Transverse colon (tissue), 4 donors: ENCODE measurements around the gene AGRN.

Experiments
- POLR2A ChIP-seq: fragments of 450-650 bp; IDR thresholded peaks from one replicate; pipeline ENCODE4 v1.6.1; 2016; ENCODE audit warnings: antibody characterized with exemption, mild to moderate bottlenecking, moderate library complexity
- POLR2AphosphoS5 ChIP-seq, 3 donors: sonication (generic); formaldehyde crosslinking; IDR thresholded peaks; one replicate each; pipeline ENCODE4 v1.6.1; 2016; ENCODE audit warnings: antibody characterized with exemption in 3 of 3
- TF ChIP-seq, protein P1 (sequence below), 5 experiments: fragments of 200-600 bp in 3 of 5; fragments of 450-650 bp in 2 of 5; sonication (generic) in 3 of 5; IDR thresholded peaks; 1 replicate in 2 of 5; 2 replicates in 3 of 5; pipeline ENCODE4 v1.5.1; 2016 to 2017; ENCODE audit warnings: antibody characterized with exemption in 5 of 5, inconsistent platforms in 3 of 5, mild to moderate bottlenecking in 2 of 5, moderate library complexity in 1 of 5

DNA sequence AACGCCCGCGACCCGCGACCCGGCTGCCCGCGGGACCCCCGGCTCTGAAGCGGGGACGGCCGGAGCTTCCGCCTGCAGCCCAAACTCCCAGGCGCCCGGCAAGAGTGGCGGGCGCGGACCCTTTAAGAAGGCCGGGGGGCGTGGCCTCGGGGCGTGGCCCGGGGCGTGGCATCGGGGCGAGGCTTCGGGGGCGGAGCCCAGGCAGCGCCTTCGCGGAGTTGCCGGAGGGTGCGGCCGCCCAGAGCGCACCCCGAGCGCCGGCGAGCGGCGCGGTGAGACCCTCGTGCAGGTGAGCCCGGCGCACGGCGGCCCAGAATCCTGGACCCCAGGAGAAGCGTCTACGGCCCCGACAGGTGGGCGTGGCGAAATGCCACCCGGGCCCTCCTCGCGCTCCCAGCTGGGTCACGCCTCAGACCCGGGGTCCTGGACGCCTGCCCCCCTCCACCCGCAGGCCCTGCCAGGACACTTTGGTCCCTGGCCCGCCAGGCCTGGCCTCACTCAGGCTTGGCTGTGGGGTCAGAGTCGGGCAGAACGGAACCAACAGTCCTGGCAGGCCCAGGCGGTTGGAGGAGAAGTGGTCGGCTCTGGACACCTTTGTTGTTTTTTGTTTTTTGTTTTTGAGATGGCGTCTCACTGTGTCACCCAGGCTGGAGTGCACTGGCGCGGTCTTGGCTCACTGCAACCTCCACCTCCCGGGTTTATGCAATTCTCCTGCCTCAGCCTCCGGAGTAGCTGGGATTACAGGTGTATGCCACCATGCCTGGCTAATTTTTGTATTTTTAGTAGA lies 39.8 kb downstream of the AGRN start:
- TF ChIP-seq, protein P1, sequence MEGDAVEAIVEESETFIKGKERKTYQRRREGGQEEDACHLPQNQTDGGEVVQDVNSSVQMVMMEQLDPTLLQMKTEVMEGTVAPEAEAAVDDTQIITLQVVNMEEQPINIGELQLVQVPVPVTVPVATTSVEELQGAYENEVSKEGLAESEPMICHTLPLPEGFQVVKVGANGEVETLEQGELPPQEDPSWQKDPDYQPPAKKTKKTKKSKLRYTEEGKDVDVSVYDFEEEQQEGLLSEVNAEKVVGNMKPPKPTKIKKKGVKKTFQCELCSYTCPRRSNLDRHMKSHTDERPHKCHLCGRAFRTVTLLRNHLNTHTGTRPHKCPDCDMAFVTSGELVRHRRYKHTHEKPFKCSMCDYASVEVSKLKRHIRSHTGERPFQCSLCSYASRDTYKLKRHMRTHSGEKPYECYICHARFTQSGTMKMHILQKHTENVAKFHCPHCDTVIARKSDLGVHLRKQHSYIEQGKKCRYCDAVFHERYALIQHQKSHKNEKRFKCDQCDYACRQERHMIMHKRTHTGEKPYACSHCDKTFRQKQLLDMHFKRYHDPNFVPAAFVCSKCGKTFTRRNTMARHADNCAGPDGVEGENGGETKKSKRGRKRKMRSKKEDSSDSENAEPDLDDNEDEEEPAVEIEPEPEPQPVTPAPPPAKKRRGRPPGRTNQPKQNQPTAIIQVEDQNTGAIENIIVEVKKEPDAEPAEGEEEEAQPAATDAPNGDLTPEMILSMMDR (IDR thresholded peaks at IDR 0.05): no peak
- TF ChIP-seq POLR2A (no peak), POLR2AphosphoS5 (IDR thresholded peaks at IDR 0.05) (no peak)
